ENCODE measurements around the gene PBX2. TPM values are rescaled to one million over a fixed set of nuclear protein-coding genes. Genes with fewer than 3 reads are reported as not detected.

The PBX2 gene
- total RNA-seq, 1 experiment from 2014 or later, result 84.0 TPM

DNA sequence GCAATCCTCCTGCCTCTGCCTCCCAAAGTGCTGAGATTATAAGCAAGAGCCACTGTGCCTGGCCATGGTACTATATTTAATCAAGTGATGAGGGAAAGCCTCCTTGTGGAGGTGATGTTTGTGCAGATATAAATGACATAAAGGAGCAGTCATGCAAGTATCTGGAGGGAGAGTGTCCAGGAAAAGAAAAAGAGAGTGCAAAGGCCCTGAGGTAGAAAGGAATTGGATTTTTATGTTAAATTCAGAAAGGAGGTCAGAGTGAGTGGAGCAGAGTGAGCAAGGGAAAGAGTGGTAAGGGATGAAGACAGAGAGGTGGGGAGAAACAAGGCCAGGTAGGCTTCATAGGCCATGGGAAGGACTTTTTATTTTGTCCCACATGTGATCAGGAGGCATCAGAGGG is 52.5 kb downstream of the PBX2 start:
- TF ChIP-seq, protein P1, sequence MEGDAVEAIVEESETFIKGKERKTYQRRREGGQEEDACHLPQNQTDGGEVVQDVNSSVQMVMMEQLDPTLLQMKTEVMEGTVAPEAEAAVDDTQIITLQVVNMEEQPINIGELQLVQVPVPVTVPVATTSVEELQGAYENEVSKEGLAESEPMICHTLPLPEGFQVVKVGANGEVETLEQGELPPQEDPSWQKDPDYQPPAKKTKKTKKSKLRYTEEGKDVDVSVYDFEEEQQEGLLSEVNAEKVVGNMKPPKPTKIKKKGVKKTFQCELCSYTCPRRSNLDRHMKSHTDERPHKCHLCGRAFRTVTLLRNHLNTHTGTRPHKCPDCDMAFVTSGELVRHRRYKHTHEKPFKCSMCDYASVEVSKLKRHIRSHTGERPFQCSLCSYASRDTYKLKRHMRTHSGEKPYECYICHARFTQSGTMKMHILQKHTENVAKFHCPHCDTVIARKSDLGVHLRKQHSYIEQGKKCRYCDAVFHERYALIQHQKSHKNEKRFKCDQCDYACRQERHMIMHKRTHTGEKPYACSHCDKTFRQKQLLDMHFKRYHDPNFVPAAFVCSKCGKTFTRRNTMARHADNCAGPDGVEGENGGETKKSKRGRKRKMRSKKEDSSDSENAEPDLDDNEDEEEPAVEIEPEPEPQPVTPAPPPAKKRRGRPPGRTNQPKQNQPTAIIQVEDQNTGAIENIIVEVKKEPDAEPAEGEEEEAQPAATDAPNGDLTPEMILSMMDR (conservative IDR thresholded peaks at IDR 0.05; ENCODE audit: low read depth, low read length), result no peak
- TF ChIP-seq EZH2 (IDR thresholded peaks at IDR 0.05; ENCODE audit: borderline replicate concordance, low read depth, low read length, poor library complexity, severe bottlenecking), result no peak
- Histone ChIP-seq H3K27ac (ENCODE audit: low read depth, low read length, poor library complexity, severe bottlenecking) (no peak overlapping the region), H3K4me3 (ENCODE audit: low read depth, low read length, poor library complexity, severe bottlenecking) (no peak overlapping the region), H3K27me3 (replicated peaks; ENCODE audit: insufficient read depth, low read depth, low read length, poor library complexity) (no peaks in the 10 kb centered on the region), H3K36me3 (ENCODE audit: insufficient read depth, low read length, poor library complexity, severe bottlenecking) (no peaks in the 10 kb centered on the region), H3K4me1 (ENCODE audit: insufficient read depth, low read length, poor library complexity, severe bottlenecking) (peaks cover 3% of the 10 kb centered on the region), H3K9me3 (ENCODE audit: low read depth, low read length, poor library complexity, severe bottlenecking) (no peaks in the 10 kb centered on the region)
- intact Hi-C loops (cut with micrococcal nuclease; ENCODE audit: unreplicated experiment), result no loop called here
- no TSS peak for BruUV-seq (replicated peaks)
- ChIA-PET POLR2A (ENCODE audit: low non-redundant PET) (no interaction called here), CTCF (no interaction called here)
- DNase-seq (ENCODE audit: low spot score), result no peak

Small RNAs within 50 kb of the gene (microRNA-seq; reads per million reads assigned to microRNA genes)
- 10.0 reads per million, percentile 30 among the genes with 10 or more reads in this experiment for gene MIR6721
- not detected for gene MIR6833

Other genes starting within 250 kb of the PBX2 start
- gene CFB, start 244.1 kb downstream of the PBX2 start, total RNA-seq (2021), result 0.32 TPM in 1 of 2 replicates, not detected in the other
- 94.3 and 96.8 TPM in 2 replicates for gene NELFE, start 231.2 kb downstream of the PBX2 start, total RNA-seq (2021)
- gene SKIC2, start 231.0 kb downstream of the PBX2 start, total RNA-seq (2021), result 64.2 and 71.3 TPM in 2 replicates
- gene DXO, start 218.1 kb downstream of the PBX2 start, total RNA-seq (2021), result 35.6 and 37.2 TPM in 2 replicates
- 4.6 TPM in 2 replicates for gene C4A, start 208.1 kb downstream of the PBX2 start, total RNA-seq (2021)
- gene C4B, start 175.4 kb downstream of the PBX2 start, total RNA-seq (2021), result 2.2 and 2.3 TPM in 2 replicates
- 0.15 TPM in 1 of 2 replicates, not detected in the other for gene CYP21A2, start 151.8 kb downstream of the PBX2 start, total RNA-seq (2021)
- gene TNXB, start 80.9 kb downstream of the PBX2 start, total RNA-seq (2021), result 11.5 and 13.6 TPM in 2 replicates
- gene ATF6B, start 62.0 kb downstream of the PBX2 start, total RNA-seq (2021), result 70.2 and 74.7 TPM in 2 replicates
- 13.5 and 14.1 TPM in 2 replicates for gene FKBPL, start 59.9 kb downstream of the PBX2 start, total RNA-seq (2021)
- gene PRRT1, start 38.3 kb downstream of the PBX2 start, total RNA-seq (2021), result 4.5 and 4.7 TPM in 2 replicates
- gene PPT2, start 36.1 kb downstream of the PBX2 start, total RNA-seq (2021), result 58.6 and 70.9 TPM in 2 replicates
- gene EGFL8, start 25.6 kb downstream of the PBX2 start, total RNA-seq (2021), result 31.3 and 32.4 TPM in 2 replicates
- 102 and 108 TPM in 2 replicates for gene AGPAT1, start 14.1 kb downstream of the PBX2 start, total RNA-seq (2021)
- 62.9 and 67.0 TPM in 2 replicates for gene RNF5, start 11.8 kb downstream of the PBX2 start, total RNA-seq (2021)
- 13.3 and 18.8 TPM in 2 replicates for gene AGER, start 5.9 kb downstream of the PBX2 start, total RNA-seq (2021)
- gene GPSM3, start 2.4 kb upstream of the PBX2 start, total RNA-seq (2021), result 4.8 and 6.0 TPM in 2 replicates
- 2.4 and 2.8 TPM in 2 replicates for gene NOTCH4, start 33.9 kb upstream of the PBX2 start, total RNA-seq (2021)
- gene TSBP1, start 181.7 kb upstream of the PBX2 start, total RNA-seq (2021), result not detected in 2 replicates
- not detected in 2 replicates for gene BTNL2, start 217.0 kb upstream of the PBX2 start, total RNA-seq (2021)
- not detected in 2 replicates for gene HLA-DRA, start 249.7 kb upstream of the PBX2 start, total RNA-seq (2021)

All from A673 (cell line).